ENCODE measurements around the gene WDR18.
"Not testable (repeated sequence)": the region's sequence is repeated elsewhere in the genome, so short reads cannot be mapped to it uniquely, and the experiment has no call there.

Gene WDR18

DNA sequence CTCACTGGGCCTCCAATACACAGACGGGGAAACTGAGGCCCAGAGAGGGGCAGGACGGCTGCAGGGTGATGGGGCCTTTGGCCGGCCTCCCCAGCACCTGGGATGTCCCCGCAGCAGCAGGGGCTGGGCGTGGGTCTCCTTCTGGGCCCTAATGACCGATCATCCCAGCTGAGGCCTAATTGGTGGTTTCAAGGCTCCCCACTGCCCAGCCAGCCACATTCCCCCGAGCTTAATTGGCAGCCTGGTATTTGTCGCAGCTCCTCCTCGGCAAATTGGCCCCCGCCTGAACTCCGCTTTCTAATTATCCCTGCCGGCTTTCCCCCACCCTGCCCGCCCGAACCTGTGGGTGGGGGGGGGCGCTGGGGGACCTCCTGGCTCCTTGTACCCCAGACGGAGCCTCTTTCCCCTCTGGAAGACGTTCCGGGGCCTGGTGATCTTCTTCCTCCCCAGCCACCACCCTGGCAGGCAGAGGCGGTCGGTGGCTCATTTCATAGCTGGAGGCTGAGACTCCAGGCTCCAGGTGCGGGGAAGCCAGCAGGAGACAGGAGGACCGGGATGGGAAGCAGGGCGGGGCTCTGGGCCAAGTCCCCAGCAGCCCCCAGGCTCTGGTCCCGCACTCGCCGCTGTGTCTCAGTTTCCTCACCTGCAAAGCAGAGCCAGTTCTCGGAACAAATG lies 27.2 kb upstream of the WDR18 start:
- Mint-ChIP-seq H3K27ac (no peak overlapping the region), H3K27me3 (no peaks in the 10 kb centered on the region), H3K36me3 (no peaks in the 10 kb centered on the region), H3K9me3 (ENCODE audit: low read depth) (no peaks in the 10 kb centered on the region), H3K4me3 (no peak overlapping the region), H3K4me1 (ENCODE audit: low read depth) (peaks cover 7% of the 10 kb centered on the region)

DNA sequence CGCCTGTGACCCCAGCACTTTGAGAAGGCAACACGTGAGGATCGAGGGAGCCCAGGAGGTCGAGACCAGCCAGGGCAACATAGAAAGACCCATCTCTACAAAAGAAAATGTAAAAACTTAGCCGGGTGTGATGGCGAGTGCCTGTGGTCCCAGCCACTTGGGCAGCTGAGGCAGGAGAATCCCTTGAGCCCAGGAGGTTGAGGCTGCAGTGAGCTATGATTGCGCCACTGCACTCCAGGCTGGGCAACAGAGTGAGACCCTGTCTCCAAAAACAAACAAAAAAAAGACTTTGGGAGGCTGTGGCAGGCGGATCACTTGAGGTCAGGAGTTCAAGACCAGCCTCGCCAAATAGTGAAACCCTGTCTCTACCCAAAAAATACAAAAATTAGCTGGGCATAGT lies 26.6 kb upstream of the WDR18 start:
- not testable (repeated sequence) for H3K27ac Mint-ChIP-seq; H3K27me3 Mint-ChIP-seq; H3K4me3 Mint-ChIP-seq; H3K4me1 Mint-ChIP-seq (ENCODE audit: low read depth); H3K36me3 Mint-ChIP-seq; H3K9me3 Mint-ChIP-seq (ENCODE audit: low read depth)

DNA sequence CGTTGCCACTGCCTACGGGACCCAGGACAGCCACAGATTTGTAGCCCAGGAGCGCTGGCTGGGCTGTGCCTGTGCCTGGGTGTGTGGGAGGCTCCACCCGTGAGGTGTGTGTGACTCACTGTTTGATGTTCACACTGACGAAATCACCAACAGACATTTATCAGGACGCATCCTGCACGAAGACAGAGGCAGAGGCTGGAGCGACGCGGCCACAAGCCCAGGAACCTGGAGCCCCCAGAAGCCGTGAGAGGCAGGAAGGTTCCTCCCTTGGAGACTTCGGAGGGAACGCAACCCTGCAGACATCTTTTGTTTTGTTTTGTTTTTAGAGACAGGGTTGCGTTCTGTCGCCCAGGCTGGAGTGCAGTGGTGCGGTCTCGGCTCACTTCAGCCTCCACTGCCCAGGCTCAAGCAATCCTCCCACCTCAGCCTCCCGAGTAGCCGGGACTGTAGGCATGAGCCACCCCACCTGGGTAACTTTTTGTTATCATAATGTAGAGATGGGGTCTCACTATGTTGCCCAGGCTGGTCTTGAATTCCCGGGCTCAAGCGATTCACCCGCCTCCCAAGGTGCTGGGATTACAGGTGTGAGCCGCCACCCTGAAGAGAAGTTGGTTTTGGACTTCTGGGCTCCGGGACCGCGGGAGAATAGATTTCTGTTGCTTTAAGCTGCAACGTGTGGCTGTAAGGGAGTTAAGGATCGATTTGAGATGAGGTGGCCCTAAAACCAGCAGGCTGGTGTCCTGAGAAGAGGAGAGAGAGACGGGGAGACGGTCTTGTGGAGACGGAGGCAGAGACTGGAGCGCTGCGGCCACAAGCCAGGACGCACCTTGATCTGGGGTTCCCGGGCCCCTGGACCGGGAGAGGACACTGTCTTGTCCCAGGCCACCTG lies 24.9 kb upstream of the WDR18 start:
- Mint-ChIP-seq H3K36me3 (no peaks in the 10 kb centered on the region), H3K4me3 (no peak overlapping the region), H3K9me3 (ENCODE audit: low read depth) (no peaks in the 10 kb centered on the region), H3K27ac (no peak overlapping the region), H3K27me3 (no peaks in the 10 kb centered on the region), H3K4me1 (ENCODE audit: low read depth) (peaks cover 2% of the 10 kb centered on the region)

DNA sequence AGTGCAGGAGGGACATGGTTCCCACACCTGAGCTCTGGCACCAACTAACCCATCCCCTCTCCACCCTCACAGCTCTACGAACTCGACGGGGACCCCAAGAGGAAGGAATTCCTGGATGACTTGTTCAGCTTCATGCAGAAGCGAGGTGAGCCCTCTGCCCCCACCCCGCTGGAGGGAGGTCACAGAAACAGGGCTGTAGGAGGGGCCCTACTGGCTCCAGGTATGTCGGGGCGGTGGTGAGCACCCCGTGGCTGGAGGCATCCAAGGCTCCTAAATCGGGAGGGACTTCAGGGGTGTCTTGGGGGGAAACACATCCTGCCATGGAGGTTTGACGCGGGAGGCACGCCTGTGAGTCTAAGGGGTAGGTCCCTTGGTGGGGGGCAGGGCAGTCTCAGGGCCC lies 24.1 kb upstream of the WDR18 start:
- H3K36me3 Mint-ChIP-seq: peaks cover under 1% of the 10 kb centered on the region
- H3K27me3 Mint-ChIP-seq: no peaks in the 10 kb centered on the region
- H3K4me1 Mint-ChIP-seq (ENCODE audit: low read depth): peaks cover 2% of the 10 kb centered on the region
- H3K27ac Mint-ChIP-seq: no peak overlapping the region
- H3K4me3 Mint-ChIP-seq: no peak overlapping the region
- H3K9me3 Mint-ChIP-seq (ENCODE audit: low read depth): no peaks in the 10 kb centered on the region

- Mint-ChIP-seq H3K4me1 (ENCODE audit: low read depth) (peaks cover 2% of the 10 kb centered on the region), H3K9me3 (ENCODE audit: low read depth) (no peaks in the 10 kb centered on the region), H3K27ac (no peak overlapping the region), H3K36me3 (peaks cover 2% of the 10 kb centered on the region), H3K27me3 (no peaks in the 10 kb centered on the region), H3K4me3 (no peak overlapping the region)
Observed at GRCh38 chr19:960601-960938, 23.6 kb upstream of the WDR18 start.

- H3K27ac Mint-ChIP-seq: no peak overlapping the region
- no peaks in the 10 kb centered on the region for H3K9me3 Mint-ChIP-seq (ENCODE audit: low read depth)
- H3K4me1 Mint-ChIP-seq (ENCODE audit: low read depth): peaks cover 2% of the 10 kb centered on the region
- H3K4me3 Mint-ChIP-seq: no peak overlapping the region
- no peaks in the 10 kb centered on the region for H3K27me3 Mint-ChIP-seq
- peaks cover 2% of the 10 kb centered on the region for H3K36me3 Mint-ChIP-seq
Observed at GRCh38 chr19:961866-962620, 22.1 kb upstream of the WDR18 start.

- H3K4me1 Mint-ChIP-seq (ENCODE audit: low read depth): peaks cover 2% of the 10 kb centered on the region
- peaks cover 2% of the 10 kb centered on the region for H3K36me3 Mint-ChIP-seq
- H3K9me3 Mint-ChIP-seq (ENCODE audit: low read depth): no peaks in the 10 kb centered on the region
- no peaks in the 10 kb centered on the region for H3K27me3 Mint-ChIP-seq
- no peak overlapping the region for H3K4me3 Mint-ChIP-seq
- no peak overlapping the region for H3K27ac Mint-ChIP-seq
Observed at GRCh38 chr19:962683-963400, 21.3 kb upstream of the WDR18 start.

DNA sequence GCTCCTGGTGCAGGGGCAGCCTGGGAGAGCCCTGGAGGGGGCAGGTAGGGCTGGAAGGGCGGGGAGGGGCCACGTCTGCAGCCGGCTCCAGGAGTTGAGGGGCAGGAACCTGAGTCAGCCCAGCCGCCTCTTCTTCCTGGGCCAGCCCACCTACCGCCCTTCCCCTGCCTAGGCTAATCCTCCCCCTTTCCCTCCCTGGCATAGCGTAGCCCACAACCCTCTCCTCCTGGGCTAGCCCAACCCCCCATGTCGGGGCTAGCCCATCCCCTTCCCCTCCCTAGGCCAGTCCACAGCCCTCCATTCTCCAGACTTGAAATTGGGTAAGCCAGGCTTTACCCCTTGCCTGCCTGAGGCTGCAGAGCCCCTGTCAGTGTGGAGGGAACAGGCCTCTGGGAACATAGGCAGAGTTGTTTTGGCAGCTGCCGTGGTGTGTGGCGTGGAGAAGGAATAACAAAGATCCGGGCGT lies 20.6 kb upstream of the WDR18 start:
- H3K9me3 Mint-ChIP-seq (ENCODE audit: low read depth): no peaks in the 10 kb centered on the region
- H3K27me3 Mint-ChIP-seq: no peaks in the 10 kb centered on the region
- H3K4me1 Mint-ChIP-seq (ENCODE audit: low read depth): peaks cover 2% of the 10 kb centered on the region
- H3K27ac Mint-ChIP-seq: no peak overlapping the region
- H3K36me3 Mint-ChIP-seq: peaks cover 2% of the 10 kb centered on the region
- H3K4me3 Mint-ChIP-seq: no peak overlapping the region

DNA sequence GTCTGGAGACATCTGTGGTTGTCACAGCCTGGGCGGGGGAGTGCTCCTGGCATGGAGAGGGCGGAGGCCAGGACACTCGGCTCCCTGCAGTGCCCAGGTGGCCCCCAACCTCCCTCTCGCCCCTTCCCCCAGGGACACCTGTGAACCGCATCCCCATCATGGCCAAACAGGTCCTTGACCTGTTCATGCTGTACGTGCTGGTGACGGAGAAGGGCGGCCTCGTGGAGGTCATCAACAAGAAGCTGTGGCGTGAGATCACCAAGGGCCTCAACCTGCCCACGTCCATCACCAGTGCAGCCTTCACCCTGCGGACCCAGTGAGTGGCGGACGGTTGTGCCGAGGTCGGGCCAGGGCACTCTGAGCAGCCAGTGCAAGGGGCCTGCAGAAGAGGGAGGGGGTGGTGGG lies 20.0 kb upstream of the WDR18 start:
- Mint-ChIP-seq H3K9me3 (ENCODE audit: low read depth) (no peaks in the 10 kb centered on the region), H3K27me3 (no peaks in the 10 kb centered on the region), H3K36me3 (peaks cover 2% of the 10 kb centered on the region), H3K27ac (no peak overlapping the region), H3K4me1 (ENCODE audit: low read depth) (no peaks in the 10 kb centered on the region), H3K4me3 (no peak overlapping the region)

GRCh38 chr19:964761-965694 lies 19.1 kb upstream of the WDR18 start:
- Mint-ChIP-seq H3K9me3 (ENCODE audit: low read depth) (no peaks in the 10 kb centered on the region), H3K27me3 (no peaks in the 10 kb centered on the region), H3K4me1 (ENCODE audit: low read depth) (no peaks in the 10 kb centered on the region), H3K36me3 (peaks cover 2% of the 10 kb centered on the region), H3K4me3 (no peak overlapping the region), H3K27ac (no peak overlapping the region)

- Mint-ChIP-seq H3K4me1 (ENCODE audit: low read depth) (no peaks in the 10 kb centered on the region), H3K27me3 (no peaks in the 10 kb centered on the region), H3K9me3 (ENCODE audit: low read depth) (peaks cover 5% of the 10 kb centered on the region), H3K27ac (no peak overlapping the region), H3K4me3 (no peak overlapping the region), H3K36me3 (peaks cover 7% of the 10 kb centered on the region)
Observed at GRCh38 chr19:966485-967088, 17.6 kb upstream of the WDR18 start.

- Mint-ChIP-seq H3K36me3 (peaks cover 7% of the 10 kb centered on the region), H3K4me1 (ENCODE audit: low read depth) (no peaks in the 10 kb centered on the region), H3K27me3 (no peaks in the 10 kb centered on the region), H3K4me3 (no peak overlapping the region), H3K9me3 (ENCODE audit: low read depth) (peaks cover 5% of the 10 kb centered on the region), H3K27ac (peak overlapping the region; percentile 50)
Observed at GRCh38 chr19:970695-971094, 13.4 kb upstream of the WDR18 start.

- H3K4me3 Mint-ChIP-seq: no peak overlapping the region
- no peak overlapping the region for H3K27ac Mint-ChIP-seq
- no peaks in the 10 kb centered on the region for H3K4me1 Mint-ChIP-seq (ENCODE audit: low read depth)
- peaks cover 5% of the 10 kb centered on the region for H3K9me3 Mint-ChIP-seq (ENCODE audit: low read depth)
- H3K36me3 Mint-ChIP-seq: peaks cover 7% of the 10 kb centered on the region
- no peaks in the 10 kb centered on the region for H3K27me3 Mint-ChIP-seq
Observed at GRCh38 chr19:971795-972194, 12.3 kb upstream of the WDR18 start.

Data from activated naive CD8-positive, alpha-beta T cell (primary cell).